ENCODE results near the gene PELI2.

DNA sequence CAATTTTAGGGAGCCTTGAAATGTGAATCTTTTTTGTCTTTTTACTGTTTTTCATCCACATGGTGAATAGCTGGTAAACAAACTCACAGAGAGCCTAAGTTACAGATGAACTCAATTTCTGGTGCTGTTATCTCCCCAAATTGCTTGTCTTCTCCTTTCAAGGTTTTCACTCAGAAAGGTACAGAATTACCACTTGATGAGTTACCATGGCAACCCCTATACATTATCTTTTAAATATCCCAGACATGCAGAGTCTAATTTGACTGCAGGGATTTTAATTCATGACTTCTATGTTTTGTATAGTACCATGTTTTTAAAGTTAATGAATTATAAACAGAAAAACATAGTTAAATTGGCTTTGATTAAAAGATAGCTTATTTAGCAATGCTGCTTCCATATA, 203.7 kb downstream of the PELI2 start:
- TF ChIP-seq, protein P1, sequence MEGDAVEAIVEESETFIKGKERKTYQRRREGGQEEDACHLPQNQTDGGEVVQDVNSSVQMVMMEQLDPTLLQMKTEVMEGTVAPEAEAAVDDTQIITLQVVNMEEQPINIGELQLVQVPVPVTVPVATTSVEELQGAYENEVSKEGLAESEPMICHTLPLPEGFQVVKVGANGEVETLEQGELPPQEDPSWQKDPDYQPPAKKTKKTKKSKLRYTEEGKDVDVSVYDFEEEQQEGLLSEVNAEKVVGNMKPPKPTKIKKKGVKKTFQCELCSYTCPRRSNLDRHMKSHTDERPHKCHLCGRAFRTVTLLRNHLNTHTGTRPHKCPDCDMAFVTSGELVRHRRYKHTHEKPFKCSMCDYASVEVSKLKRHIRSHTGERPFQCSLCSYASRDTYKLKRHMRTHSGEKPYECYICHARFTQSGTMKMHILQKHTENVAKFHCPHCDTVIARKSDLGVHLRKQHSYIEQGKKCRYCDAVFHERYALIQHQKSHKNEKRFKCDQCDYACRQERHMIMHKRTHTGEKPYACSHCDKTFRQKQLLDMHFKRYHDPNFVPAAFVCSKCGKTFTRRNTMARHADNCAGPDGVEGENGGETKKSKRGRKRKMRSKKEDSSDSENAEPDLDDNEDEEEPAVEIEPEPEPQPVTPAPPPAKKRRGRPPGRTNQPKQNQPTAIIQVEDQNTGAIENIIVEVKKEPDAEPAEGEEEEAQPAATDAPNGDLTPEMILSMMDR (IDR thresholded peaks at IDR 0.05; ENCODE audit: poor library complexity), result no peak
- no peak for TF ChIP-seq EZH2 (IDR thresholded peaks at IDR 0.05; ENCODE audit: borderline replicate concordance)

Data from hepatocyte (in vitro differentiated cells).